KBM-7 (cell line): ENCODE measurements around the gene CES4A.
A peak's percentile ranks its signal among the peaks of the same experiment; 100 is the strongest.
"Not testable (repeated sequence)": the region's sequence is repeated elsewhere in the genome, so short reads cannot be mapped to it uniquely, and the experiment has no call there.

Experiments
- DNase-seq: peaks from one replicate; pipeline ENCODE4 v3.0.0-alpha.2; 2015
- in situ Hi-C: fragments of 300-500 bp; cut with MboI; formaldehyde crosslinking; loops from 2 replicates; pipeline ENCODE4 v1.14.3; 2020; ENCODE audit warnings: low sequenced_read_pairs, low pct_unique_long_range_greater_than_20kb, mixed read lengths

CES4A gene

GRCh38 chr16:66977341-66978113 is 10.9 kb upstream of the CES4A start:
- peak; percentile 87 for DNase-seq
- in situ Hi-C loops, result no loop called here

GRCh38 chr16:66979011-66979717 is 9.2 kb upstream of the CES4A start:
- in situ Hi-C loops, result no loop called here
- DNase-seq, result peak; percentile 52

GRCh38 chr16:66983033-66983432 is 5.4 kb upstream of the CES4A start:
- no peak for DNase-seq
- in situ Hi-C loops, result no loop called here

GRCh38 chr16:66984892-66985311 is 3.5 kb upstream of the CES4A start:
- DNase-seq, result no peak
- in situ Hi-C loops, result no loop called here

GRCh38 chr16:66986559-66986958 is 1.8 kb upstream of the CES4A start:
- DNase-seq, result no peak
- in situ Hi-C loops, result no loop called here

GRCh38 chr16:66991545-66992077 is 3.2 kb downstream of the CES4A start:
- in situ Hi-C loops, result no loop called here
- no peak for DNase-seq

GRCh38 chr16:66993558-66993957 is 5.2 kb downstream of the CES4A start:
- DNase-seq, in situ Hi-C loops: not testable (repeated sequence)

GRCh38 chr16:66996324-66996982 is 8.1 kb downstream of the CES4A start:
- in situ Hi-C loops, result no loop called here
- no peak for DNase-seq

- no peak for DNase-seq
- in situ Hi-C loops, result no loop called here
Measured at GRCh38 chr16:66996983-66997358, 8.6 kb downstream of the CES4A start.

- in situ Hi-C loops, result no loop called here
- no peak for DNase-seq
Measured at GRCh38 chr16:67000384-67001351, 12.3 kb downstream of the CES4A start.

GRCh38 chr16:67001726-67002125 is 13.3 kb downstream of the CES4A start:
- DNase-seq, result no peak
- in situ Hi-C loops, result no loop called here

- DNase-seq, result no peak
- in situ Hi-C loops, result no loop called here
Measured at GRCh38 chr16:67006930-67007658, 18.7 kb downstream of the CES4A start.

- in situ Hi-C loops, result no loop called here
- DNase-seq, result no peak
Measured at GRCh38 chr16:67009158-67009557, 20.8 kb downstream of the CES4A start.

GRCh38 chr16:67011274-67011673 is 22.9 kb downstream of the CES4A start:
- no peak for DNase-seq
- in situ Hi-C loops, result no loop called here

- no peak for DNase-seq
- in situ Hi-C loops, result no loop called here
Measured at GRCh38 chr16:67013233-67013822, 24.9 kb downstream of the CES4A start.

GRCh38 chr16:67013823-67014633 is 25.6 kb downstream of the CES4A start:
- peak; percentile 71 for DNase-seq
- in situ Hi-C loops, result no loop called here

GRCh38 chr16:67014634-67015312 is 26.4 kb downstream of the CES4A start:
- DNase-seq, result no peak

More at GRCh38 chr16:67014634-67015312, 26.4 kb downstream of the CES4A start:
- in situ Hi-C loops, result no loop called here
